Stomach (tissue), 4 donors: ENCODE measurements around the gene MARS2.

Experiments
- POLR2A ChIP-seq, 4 donors: fragments of 450-650 bp; IDR thresholded peaks; one replicate each; pipeline ENCODE4 v1.6.1; 2016; ENCODE audit warnings: antibody characterized with exemption in 4 of 4, control low read depth in 2 of 4, mild to moderate bottlenecking in 1 of 4, moderate library complexity in 1 of 4
- POLR2AphosphoS5 ChIP-seq, 3 donors: sonication (generic); formaldehyde crosslinking; IDR thresholded peaks; one replicate each; pipeline ENCODE4 v1.6.1; 2016; ENCODE audit warnings: antibody characterized with exemption in 3 of 3
- TF ChIP-seq, protein P1 (sequence below), 7 experiments: fragments of 450-650 bp in 4 of 7; fragments of 200-600 bp in 3 of 7; sonication (generic) in 3 of 7; IDR thresholded peaks; one replicate each; pipeline ENCODE4 v1.5.1; 2016 to 2019; ENCODE audit warnings: antibody characterized with exemption in 7 of 7, control low read depth in 2 of 7, mild to moderate bottlenecking in 1 of 7

DNA sequence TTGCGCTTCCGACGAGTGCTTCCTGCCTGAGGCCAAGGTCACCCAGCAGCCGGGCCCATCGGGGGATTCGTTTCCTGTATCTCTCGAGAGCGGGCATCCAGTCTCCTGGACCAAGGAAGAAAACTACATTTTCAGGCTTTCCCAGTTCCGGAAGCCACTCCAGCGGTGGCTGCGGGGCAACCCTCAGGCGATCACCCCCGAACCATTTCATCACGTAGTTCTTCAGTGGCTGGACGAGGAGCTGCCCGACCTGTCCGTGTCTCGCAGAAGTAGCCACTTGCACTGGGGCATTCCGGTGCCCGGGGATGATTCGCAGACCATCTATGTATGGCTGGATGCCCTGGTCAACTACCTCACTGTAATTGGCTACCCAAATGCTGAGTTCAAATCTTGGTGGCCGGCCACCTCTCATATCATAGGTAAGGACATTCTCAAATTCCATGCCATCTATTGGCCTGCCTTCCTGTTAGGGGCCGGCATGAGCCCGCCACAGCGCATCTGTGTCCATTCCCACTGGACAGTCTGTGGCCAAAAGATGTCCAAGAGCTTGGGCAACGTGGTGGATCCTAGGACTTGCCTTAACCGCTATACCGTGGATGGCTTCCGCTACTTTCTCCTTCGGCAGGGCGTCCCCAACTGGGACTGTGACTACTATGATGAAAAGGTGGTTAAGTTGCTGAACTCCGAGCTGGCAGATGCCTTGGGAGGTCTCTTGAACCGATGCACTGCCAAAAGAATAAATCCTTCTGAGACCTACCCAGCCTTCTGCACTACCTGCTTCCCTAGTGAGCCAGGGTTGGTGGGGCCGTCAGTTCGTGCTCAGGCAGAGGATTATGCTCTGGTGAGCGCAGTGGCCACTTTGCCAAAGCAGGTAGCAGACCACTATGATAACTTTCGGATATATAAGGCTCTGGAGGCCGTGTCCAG lies 1.0 kb downstream of the MARS2 start:
- TF ChIP-seq, protein P1, sequence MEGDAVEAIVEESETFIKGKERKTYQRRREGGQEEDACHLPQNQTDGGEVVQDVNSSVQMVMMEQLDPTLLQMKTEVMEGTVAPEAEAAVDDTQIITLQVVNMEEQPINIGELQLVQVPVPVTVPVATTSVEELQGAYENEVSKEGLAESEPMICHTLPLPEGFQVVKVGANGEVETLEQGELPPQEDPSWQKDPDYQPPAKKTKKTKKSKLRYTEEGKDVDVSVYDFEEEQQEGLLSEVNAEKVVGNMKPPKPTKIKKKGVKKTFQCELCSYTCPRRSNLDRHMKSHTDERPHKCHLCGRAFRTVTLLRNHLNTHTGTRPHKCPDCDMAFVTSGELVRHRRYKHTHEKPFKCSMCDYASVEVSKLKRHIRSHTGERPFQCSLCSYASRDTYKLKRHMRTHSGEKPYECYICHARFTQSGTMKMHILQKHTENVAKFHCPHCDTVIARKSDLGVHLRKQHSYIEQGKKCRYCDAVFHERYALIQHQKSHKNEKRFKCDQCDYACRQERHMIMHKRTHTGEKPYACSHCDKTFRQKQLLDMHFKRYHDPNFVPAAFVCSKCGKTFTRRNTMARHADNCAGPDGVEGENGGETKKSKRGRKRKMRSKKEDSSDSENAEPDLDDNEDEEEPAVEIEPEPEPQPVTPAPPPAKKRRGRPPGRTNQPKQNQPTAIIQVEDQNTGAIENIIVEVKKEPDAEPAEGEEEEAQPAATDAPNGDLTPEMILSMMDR (IDR thresholded peaks at IDR 0.05) = no peak
- no peak for TF ChIP-seq POLR2A (IDR thresholded peaks at IDR 0.05)
- TF ChIP-seq POLR2AphosphoS5 (IDR thresholded peaks at IDR 0.05) = no peak
